GM21786 (cell line): ENCODE measurements around the gene HSP90AB1.

ENCODE experiments used
- ATAC-seq: cut with Tn5 transposase; IDR thresholded peaks from one replicate; pipeline ENCODE4 v1.9.1; 2021; ENCODE audit not compliant: unreplicated experiment

The HSP90AB1 gene

DNA sequence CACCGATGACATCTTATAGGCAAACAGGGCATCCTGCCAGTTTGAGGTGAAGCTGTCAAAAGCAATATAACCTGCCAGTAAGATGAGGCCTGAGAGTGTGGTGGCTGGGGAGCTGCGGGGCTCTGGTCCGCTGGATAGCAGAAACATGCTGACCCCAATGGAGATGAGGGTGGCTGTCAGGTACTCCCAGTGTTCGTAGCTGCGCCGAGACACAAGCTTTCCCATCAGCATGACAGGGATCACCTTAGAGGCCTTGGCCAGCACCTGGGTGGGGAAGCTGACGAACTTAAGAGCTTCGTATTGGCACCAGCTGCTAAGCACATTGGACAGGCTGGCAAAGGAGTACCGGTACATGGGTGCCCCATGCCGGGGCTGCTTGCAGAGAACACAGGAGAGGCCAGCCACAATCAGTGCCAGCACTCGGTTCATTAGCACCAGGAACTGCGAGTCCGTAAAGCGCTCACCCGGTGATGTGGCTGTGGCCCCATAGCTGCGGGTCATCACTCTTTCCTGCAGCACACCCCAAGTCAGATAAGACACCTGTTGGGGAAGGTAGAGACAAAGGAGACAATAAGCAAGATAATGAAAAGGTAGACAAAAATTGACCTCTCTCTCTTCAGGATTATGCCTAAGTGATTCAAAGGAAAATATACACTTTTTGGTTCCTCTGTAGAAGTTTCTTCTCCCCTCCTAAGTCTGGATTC lies 8.4 kb downstream of the HSP90AB1 start:
- no peak for ATAC-seq

DNA sequence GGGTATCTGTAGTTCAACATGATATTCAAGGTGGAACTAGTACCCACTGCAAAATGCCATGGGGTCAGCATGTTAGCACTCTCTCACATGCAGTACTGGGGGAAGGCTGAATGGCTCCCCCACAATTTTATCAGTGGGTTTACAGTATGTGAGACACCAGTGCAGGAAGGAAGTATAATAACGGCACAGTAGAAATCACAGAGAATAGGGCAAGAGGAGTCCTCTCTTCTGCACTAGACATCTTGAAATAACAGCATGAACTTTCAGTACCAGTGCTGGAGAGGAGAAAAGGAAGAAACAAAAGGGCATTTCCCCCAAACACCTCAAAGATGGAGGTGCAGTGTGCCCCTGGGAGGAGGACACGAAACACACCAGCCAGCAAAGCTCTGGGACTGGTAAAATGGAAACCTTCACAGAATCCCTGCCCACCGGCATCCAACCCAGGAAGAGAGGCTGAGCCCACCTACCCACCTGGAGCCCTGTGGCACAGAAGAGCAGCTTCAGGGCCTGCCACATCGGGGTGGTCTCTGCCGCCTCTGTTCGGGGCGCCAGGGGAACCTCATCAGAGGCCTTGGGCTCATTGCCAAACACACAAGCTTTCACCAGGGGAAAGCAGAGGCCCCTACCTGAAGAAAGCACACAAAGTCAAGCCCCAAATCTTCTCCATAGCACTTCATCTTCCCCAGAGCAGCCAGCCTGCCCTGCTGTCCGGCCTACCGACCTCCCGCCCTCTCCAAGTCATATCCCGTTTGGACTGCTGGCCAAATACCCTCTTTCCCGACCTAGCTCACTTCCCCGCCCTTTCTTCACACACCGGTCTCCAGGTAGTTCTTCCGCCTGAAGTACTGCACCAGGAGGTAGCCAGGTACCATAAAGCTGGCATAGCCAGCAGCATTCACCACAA lies 9.2 kb downstream of the HSP90AB1 start:
- no peak for ATAC-seq

DNA sequence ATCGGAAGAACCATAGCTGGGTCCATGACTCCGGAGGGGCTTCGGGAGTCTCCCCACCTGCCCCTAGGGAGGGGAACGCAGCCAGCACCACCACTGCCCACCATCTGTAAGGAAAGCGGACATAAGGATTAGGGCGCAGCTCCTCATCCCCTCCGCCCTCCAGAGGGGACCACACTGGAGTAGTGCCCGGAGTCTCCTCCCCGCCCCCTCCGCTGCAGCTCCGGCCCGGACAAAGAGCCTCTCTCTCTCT lies 9.8 kb downstream of the HSP90AB1 start:
- no peak for ATAC-seq

DNA sequence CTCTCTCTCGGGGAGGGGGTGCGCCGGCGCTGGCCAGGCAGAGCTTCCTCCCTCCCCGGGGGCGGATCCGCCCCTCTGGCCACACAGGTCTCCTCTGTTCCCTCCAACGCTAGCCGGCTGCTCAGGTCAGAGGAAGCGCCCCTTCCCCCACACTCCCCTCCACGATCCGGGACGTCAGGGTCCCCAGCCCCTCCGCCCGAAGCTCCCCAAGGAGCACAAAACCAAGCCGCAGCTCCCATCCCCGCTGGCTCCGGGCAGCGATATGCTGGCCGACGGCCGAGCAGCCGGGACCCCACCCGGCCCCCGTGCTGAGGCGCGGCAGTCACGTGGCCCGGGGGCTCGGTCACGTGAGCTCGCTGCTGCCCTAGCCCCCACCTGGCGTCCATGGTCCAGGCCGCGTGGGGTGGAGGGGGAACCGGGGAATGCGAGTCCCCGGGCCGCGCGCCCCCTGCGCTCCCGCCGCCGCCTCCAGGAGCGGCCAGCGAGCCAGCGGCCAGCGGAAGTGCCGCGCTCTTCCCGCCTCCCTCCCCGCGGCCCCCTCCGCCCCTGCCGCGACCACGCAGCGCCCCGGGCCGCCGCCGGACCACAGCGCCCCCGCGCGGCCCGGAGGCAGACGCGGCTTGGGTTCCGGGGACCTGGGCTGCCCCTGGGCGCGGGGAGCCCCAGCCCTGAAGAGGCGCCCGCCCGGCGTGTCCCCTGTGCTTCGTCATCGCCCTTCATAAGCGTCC lies 10.3 kb downstream of the HSP90AB1 start, which contains the start of gene SLC35B2:
Gene SLC35B2 (minus strand): TSS at position 504 of the 728 bp plus-strand sequence. CDS start 118 bp downstream, at position 386.
- peak; percentile 39 for ATAC-seq

DNA sequence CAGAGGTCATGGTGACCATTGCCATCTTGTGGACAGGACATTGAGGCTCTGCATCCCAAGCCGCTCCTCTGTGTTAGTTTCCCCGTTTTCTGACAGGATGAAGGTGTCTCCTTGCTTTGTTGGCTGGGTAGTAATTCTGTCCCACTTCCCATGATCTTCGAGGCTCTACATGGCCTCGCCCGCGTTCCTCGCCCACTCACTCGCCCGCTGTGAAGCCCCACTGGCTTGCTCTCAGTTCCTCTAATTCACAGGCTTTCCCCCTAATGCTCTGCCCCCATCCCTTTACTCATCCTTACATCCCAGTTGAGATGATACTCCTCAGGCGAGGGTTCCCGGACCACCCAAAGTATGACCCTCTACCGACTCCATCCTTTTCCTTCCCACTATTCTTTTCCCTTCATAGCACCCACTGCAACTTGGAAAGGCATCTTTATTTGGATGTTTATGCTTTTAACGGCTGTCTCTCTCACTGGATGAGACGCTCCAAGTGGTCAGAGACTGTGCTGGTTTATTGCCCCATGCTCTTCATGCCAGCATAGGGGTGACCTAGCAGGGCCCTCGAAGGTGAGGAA lies 10.9 kb downstream of the HSP90AB1 start:
- ATAC-seq: no peak

DNA sequence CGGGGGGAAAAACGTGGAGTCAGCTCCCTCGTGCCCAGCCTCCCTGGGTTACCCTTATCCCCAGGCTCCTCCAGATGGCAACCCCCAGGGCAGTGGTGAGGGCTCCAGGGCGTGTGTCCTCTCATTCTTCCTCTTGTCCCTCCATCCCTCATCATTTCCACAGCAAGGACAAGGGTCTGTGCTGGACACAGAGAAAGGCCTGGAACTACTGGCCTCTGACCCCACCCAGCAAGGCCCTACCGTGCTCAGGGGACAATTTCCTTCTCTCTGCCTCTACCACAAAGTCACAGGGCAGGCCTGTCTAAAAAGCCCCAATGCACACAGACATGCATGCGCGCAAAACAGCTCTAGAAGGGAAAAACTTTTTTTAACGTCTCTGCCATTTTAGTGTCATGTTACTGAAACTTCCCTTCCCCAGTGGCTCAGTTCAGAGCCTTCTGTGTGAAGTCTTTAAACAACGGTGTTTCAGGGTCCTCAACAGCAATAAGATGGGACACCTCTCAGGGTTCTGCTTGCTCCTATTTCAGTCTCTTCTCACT lies 11.5 kb downstream of the HSP90AB1 start:
- ATAC-seq: no peak

DNA sequence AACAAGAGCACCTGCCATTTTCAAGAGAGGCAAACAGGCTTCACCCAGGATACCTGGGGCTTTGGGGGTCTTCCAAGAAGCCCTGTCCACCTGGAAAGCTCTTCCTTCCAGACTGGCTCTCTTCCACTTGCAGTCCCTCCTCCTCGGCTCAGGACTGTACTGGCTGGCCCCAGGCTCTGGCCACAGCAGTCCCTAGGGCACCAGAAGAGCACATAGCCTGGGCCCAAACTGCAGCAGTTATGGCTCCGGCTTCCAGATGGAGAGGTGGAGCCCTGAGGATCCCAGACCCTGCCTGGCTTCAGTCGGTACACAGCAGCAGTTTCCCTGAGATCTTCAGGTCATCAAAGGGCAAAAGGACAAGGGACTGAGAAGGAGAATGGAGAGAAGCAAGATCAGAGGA lies 12.0 kb downstream of the HSP90AB1 start:
- ATAC-seq: no peak

DNA sequence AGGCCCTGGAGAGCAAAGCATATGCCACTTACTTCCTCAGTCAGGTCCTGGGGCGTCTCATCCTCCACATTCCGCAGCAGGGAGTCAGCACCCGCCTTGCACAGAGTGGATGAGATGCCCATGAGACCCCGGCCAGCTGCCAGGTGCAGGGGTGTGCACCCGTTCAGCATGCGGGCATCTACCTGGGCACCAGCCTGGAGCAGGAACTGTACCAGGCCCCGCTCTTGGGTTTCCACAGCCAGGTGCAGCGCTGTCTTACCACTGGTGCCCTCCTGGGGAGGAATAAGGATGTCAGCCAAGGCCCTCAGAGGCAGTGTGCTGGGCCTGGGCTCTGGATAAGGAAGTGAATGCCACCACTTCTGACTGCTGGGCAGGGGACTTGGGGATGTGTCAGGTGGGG lies 13.1 kb downstream of the HSP90AB1 start:
- ATAC-seq: no peak

DNA sequence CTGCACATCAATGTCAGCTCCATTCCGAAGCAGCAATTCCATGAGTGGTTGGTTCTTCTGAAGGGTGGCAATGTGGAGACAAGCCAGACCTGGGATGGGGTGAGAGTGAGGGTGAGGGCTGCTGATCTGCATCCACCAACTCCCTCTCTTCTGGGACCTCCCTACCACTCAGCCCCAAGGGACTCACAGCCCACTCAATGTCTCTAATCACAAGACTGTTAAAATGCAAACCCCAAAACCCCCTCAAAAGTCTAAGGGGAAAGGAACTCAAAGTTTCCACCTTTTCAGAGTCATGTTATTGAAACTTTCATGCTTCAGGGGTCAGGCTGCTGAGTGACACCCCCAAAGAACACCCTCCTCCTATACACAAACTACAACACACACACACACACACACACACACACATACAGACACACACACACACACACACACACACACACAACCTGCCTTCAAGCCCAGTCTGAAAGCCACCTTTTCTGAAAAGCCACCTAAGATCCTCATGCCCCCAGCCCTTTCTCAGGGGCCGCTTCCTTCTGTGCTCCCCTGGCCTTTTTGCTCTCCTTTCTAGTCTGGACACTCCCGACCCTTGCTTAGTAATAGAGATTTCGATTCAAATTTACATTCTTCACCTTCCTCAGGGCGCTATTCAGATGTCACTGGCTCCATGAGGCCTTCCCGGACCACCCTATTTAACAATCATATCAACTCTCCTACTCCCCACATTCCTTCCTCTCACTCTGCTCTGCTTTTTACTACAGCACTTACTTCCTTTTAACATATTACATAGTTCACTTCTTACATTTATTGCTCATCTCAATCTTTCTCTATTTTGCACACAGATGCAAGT lies 13.8 kb downstream of the HSP90AB1 start:
- no peak for ATAC-seq

DNA sequence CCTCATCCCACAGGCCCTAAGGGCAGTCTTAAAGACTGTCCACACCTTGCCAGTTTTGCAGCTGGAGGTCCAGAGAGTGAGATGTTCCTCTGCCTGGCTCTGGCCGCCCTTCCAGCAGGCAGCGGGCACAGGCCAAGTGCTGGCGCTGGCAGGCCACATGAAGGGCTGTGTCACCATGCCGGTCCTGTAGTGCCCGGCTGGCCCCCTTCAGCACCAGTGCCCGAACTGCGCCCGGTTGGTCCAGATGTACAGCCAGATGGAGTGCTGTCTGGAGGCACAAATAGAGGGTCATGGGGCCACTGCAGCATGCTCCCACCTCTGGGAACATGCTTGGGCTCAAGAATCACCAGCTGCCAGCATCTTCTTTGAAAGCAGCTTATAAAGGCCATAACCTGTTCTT lies 14.7 kb downstream of the HSP90AB1 start:
- ATAC-seq: no peak

DNA sequence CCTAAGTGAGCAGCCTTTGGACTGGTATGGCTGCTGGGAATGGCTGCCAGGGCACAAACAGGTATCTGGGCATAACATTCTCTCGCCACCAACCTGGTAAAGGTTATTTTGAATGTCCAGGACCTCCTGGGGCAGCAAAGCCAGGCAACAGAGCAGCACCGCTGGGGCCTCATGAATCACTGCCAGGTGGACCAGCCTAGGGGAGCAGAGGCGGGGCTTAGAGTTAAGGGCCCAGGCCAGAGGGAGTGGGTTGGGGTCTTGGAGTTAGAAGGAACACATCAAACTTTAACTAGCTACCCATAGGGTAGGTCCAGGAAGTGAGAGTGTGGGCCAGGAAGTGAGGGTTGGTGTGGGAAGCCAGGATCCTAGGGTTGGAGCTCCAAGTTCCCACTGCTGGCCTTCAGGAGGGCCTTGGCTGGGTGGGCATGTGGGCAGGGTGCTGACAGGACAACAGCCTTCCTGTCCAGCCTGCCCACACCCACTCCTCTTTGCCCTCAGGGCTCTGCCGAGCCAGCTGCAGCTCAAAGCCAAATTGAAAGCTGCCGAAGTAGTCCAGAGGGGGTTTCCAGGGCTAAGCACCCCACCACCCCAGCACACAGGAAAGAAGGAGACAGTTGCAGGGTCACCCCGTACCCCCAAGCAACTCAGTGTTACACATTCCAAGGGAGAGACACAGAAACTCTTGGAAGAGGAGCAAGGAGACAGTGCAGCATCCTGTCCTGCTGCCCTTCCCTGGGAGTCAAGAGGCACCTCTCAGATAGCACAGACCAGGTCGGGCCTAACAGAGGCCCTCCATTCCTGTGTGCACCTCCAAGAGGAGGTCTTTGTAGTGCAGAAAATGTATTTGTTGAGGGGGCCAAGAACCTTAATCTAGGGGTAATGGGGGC lies 15.8 kb downstream of the HSP90AB1 start:
- no peak for ATAC-seq

DNA sequence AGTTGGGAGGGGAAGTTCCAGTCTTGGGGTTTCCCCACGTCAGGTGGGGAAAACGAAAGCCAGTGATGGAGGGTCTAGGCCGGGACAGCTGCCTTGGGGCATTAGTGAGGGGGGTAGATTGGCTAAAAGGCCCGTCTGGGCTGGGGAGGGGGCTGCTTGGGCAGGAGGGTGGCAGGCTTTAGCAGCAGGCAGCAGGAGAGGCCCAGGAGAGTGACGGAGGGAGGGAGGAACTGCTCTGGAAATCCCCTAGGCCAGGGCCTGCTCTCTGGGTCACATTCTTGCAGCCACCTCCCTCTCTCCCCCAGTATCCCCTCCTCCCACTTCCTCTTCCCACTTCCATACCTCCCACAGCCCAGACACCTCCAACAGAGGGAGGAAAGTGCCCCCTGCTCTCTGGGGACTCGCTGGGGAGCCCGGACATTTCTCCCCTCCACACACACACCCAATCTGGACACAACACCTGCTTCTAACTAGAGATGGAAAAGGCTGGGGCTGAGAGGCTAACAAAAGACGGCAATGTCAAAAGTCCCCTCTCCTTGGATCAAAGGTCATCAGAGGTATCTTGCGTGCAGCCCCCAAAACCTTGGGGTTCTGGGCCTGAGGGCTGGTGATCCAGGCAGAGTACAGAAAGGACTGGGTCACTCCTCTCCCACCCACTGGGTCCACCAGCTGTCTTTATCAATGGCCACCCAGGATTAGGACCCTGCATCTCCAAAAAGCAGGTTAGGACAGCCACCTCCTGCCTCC lies 16.6 kb downstream of the HSP90AB1 start:
- ATAC-seq: no peak

DNA sequence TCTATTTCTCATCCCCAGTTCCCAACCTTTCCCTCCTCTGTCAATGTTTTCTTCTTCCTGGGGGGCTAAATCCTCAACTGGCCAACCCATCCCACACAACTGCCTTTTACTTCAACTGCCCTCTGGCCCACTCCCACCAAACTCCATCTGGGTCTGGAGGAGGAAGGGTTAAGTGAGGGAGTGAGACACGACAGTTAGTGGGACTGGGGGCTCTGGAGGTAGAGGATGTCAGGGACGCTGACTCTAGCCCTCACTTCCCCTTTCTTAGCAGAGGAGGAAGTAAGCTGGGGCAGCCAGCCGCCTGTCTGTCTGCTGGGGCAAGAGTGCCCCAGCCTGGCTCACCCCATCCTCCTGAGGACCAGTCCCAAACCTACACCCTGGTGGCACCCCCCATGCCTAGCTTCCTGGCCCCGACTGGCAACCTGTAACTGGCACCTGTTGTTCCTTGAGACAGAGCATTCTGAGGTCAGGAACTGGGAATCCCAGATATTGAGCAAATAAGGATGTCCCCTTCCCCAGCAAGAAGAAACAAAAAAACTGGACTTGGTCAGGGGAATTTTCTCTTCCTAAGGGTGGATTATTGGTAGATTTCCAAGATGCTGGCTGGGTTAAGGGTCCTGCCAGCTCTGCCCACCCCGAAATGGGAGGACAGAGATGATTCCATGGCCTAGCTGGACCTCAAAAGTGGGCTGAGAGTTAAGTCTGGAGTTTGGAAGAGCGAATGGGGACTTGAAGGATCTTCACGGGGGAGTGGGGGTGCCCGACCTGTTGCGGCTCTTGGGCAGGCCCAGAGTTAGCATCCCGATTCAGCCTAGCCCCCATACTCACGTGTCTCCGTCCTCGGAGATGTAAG lies 17.5 kb downstream of the HSP90AB1 start:
- ATAC-seq: peak; percentile 28

DNA sequence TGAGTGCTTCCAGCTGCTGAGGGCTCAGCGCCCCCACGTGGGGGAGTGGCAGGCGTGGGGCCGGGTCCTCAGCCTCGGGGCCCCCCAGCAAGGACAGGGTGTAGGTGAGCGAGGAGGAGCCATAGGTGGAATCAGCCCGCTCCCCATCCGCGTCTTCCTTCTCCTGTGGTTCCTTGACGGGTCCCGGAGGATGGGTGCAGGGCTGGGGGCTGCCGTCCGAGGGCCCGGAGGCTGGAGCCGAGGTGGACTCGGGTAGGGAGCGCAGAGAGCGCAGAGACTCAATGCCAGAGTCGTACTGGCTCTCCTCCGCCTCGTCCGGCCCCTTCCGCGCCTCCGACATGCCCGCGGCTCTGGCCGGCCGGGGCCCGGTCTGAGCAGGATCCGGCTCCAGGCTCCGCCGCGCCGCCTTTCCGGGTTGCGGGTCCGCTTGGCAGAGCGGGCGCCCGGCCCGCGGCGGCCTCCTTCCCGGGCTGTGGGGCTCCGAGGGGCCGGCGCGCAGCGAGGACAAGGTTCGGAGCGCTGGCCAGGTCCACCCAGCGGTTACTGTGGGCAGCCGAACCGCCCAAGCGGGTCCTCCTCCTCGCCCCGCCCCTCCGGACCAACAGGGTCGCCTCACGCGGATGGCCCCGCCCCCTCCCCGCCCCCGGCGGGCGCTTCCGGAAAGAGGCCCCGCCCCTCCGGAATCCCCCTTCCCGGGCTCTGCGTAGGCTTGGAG lies 18.3 kb downstream of the HSP90AB1 start, which contains the start of gene NFKBIE:
Gene NFKBIE (minus strand): TSS at position 545 of the 715 bp plus-strand sequence. CDS start 205 bp downstream, at position 340.
- peak; percentile 26 for ATAC-seq

DNA sequence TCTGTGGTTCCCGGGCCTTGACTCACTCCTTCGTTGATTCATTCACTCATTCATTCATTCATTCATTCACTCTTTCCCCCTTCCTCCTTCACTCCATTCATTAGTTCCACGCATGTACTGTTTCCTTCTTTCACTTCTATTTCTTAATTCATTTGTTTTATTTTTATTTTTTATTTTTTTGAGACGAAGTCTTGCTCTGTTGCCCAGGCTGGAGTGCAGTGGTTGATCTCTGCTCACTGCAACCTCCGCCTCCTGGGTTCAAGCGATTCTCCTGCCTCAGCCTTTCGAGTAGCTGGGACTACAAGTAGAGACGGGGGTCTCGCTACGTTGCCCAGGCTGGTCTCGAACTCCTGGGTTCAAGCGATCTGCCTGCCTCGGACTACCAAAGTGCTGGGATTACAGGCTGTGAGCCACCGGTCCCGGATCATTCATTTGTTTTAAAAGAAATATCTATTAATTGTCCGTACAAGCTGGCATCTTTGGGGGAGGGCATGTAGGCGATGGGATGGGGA lies 18.9 kb downstream of the HSP90AB1 start:
- ATAC-seq: peak; percentile 29

DNA sequence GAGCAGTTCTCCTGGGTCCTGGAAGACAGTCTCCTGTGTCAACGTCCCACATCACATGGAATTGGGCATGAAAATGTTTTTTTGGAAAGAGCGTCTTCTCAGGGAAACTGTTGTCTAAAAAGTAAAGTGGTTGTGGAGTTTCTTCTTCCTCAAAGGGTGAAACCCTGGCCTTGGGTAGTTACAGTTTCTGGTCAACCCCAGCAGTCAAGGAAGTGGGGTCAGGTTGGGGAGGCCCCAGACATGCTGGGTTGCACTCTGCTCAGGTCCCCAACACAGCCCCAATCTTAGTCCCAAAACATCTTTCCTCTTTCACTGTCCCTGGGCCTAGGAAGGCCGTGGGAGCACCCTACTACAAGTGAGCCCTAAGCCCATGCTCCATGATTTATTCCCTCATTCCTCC lies 19.4 kb downstream of the HSP90AB1 start:
- peak; percentile 33 for ATAC-seq

DNA sequence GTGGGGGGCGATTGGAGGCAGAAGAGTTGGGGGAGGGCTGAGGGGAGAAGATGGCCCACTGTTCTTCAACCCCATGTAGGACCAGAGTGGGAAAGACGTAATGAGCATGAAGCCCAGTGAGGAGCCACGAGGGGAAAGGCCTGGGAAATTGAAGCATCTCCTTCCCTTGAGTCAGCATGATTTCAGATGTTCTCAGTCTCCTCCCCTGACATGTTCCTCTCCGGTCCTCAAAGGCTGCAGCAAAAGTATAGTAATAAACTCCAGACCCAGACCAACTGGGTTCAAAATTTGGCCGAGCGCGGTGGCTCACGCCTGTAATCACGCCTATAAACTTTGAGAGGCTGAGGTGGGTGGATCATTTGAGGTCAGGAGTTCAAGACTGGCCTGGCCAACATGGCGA lies 20.4 kb downstream of the HSP90AB1 start:
- no peak for ATAC-seq
